NK-92 (cell line): ENCODE data around the gene SUPT4H1.

ENCODE experiments used
- DNase-seq: peaks from one replicate; lab custom pipeline; 2025; ENCODE audit not compliant: unreplicated experiment; lab: John Stamatoyannopoulos, UW

Gene SUPT4H1

DNA sequence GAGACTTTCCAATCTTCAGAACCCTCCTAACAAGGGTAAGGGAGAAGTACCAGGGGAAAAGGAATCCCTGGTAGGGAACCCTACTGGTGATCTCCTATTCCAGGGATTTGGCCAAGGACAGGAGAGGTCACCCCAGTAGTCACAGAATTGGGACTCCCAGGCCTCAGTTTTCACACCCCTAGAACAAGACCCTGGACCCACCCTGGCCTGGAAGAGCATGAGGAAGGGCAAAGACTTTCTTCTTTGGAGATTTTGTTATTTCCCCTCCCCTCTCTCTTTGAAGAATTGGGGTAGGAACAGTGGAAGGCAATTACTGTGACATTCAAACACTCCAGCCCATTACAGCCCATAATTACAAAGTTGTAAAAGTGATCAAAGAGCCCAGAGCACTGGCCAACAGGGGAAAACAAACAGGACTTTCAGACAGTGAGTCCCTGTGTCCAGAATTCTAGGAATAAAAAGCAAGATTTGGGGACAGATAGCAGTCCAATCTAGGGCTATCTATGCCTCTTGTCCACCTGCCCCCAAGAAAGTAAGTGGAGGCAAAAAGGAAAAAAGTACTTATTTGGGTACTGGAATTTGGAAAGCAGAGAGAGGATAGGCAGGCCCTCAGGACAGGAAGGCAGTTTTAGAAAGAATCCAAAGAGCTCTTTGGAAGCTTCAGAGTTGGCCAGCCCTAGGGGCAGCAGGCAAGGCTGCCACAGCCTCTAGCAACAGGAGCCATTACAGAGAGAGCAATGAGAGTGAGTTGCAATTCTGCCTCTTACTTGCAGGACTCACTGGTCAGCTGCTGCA is 13.4 kb upstream of the SUPT4H1 start:
- DNase-seq = no peak

DNA sequence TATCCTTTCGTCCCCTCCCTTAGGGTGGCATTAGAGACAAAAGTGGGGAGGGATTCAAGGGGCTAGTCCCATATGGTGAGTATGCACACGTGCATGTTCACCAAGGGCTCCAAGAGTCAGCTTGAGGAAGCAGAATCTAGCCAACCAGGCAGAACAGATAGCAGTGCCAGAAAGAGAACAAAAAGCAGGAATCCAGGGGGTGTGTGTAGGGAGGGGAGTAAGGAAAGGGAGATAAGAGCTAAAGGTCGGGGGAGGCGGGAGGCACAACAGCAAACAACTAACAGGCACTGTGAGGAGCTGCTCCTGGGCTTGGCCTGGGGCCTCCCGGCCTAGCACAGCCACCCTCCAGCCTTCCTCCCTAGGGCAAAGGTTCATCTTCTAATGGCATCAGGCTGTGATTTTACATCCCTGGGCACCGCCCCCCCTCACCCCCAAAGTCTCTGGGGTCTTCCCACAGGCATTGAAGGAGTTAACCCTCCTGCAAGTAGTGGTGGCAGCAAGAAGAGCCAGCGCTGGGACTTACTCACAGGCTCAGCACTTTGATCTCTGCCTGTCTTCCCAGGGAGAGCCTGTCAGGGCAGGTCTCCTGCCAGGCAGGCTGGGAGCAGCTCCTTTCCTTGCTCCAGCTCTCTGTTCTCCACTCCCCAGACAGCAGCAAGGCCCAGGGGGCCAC is 12.4 kb upstream of the SUPT4H1 start:
- no peak for DNase-seq

DNA sequence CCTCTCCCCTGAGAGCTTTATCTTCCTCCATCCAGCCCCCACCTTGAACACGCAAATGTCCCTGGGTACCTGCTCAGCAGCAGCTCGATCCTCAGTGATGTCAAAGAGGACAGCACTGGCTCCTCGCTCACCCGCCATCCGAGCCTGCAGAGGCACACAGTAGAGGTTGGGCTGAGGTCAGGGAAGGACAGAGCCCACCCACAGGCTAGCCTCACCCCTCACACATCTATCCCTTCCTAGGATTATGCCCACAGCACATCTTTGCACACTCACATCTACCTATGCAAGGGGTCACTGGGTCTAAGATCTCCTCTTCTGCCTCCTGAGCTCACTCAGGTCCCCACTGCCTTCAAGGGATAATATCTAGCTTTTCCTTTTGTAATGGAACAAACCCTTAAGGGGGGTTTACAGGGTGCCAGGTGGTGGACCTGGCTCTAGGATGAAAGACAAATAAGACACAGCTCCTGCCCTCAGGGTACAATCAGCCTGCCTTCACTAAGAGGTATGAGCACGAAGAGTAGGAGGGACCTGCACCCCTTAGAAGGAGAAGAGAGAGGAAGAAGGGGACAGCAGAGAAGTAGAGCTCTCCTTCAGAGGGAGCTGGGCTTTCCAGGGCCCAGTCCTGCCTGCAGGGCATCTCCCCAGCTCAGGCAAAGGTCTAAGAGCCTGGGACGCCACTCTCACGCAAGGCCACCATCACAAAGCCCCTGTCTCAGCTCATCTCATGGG is 11.6 kb upstream of the SUPT4H1 start:
- no peak for DNase-seq

DNA sequence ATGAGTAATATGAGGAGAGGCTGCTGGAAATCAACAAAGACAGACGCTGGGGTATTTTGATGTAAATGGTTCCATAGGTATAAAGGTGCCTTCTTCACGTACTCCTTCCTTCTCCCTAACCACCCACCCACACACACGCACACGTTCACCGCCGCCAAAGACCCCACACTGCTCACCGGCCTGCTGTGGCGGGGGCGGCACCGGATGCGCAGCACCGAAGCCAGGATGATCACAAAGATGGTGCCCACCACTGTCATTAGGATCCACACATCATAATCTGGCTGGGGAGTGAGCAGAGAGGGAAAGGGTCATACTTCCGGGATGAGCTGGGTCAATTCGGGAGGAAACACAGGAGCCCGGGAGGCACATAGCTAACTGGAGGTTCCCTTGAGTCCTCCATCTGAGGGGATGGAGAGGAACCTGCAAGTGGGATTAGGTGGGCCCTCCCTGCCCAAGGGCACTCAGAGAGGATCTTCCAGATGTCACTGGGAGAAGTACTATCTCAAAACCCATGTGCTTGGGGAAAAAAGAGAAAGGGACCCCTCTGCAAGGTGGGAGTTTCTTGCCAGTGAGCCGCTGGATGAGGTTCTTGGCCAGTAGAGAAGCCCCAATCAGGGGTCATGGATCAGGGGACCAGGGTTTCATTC is 10.5 kb upstream of the SUPT4H1 start:
- no peak for DNase-seq

DNA sequence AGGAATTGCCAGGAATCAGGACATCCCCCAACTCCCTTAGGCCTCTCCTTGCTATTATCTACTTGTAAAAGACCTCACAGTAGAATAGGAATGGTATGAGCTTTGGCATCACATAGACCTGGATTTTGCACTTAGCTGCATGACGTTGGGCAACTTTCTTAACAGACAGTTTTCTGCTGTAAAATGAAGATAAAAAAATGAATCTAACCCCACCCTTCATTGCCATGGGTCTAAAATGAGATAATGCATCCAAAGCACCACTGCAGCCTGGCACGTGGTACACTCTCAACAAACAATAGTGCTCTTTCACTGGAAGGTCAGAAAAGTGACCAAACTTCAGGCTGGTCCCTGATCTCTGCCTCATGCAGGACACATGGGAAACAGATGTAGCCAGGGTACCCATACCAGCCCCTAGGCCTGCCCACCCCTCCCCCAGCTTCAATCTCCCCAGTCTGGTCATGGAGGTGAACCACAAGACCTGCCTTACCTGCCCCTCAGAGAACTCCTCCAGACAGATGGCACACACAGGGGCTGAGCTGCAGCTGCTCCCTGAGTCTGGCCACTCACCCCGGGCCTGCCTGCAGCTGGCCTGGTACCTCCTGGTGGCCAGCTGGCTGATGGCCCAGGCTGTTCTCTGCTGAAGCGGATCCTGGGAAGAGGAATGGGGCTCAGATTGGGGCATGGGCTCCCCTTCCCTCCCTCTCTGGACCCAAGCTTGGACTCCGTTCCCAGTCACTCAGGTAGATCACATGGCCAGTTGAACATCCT is 8.5 kb upstream of the SUPT4H1 start:
- no peak for DNase-seq

DNA sequence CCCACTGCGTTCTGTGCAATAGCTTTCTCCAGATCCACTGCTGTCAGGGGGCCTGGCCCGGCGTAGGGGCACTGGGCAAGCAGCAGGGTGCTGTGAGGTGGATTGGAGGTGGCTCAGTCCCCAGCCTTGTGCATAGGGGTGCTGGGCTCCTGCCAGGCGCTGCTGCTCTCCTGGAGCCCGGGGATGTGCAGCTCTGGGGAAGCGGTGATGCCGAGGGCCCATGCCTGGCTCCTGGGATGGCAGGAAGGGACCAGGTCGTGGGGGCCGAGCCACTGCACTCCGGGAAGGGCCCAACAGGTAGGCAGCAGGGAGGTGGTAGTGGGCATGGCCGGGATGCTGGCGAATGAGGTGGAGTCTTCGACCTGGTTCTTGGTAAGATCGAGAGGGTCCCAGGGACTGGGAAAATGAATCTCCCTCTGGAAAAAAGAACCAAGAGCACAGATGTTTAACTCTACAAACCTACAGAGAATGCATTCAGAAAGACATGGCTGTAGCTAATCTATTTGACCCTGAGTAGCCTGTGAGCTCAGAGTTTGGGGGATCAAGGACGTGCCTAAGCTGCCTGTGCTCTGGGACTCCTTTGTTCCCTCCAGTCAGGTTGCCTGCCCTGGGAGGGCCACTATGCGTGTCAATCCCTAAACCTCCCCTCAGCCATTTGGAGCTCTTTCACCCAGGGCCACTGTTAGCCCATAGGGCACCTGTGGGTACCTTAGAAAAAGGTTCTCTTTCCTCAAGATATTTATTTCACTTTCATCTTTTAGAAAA is 6.6 kb upstream of the SUPT4H1 start:
- no peak for DNase-seq

DNA sequence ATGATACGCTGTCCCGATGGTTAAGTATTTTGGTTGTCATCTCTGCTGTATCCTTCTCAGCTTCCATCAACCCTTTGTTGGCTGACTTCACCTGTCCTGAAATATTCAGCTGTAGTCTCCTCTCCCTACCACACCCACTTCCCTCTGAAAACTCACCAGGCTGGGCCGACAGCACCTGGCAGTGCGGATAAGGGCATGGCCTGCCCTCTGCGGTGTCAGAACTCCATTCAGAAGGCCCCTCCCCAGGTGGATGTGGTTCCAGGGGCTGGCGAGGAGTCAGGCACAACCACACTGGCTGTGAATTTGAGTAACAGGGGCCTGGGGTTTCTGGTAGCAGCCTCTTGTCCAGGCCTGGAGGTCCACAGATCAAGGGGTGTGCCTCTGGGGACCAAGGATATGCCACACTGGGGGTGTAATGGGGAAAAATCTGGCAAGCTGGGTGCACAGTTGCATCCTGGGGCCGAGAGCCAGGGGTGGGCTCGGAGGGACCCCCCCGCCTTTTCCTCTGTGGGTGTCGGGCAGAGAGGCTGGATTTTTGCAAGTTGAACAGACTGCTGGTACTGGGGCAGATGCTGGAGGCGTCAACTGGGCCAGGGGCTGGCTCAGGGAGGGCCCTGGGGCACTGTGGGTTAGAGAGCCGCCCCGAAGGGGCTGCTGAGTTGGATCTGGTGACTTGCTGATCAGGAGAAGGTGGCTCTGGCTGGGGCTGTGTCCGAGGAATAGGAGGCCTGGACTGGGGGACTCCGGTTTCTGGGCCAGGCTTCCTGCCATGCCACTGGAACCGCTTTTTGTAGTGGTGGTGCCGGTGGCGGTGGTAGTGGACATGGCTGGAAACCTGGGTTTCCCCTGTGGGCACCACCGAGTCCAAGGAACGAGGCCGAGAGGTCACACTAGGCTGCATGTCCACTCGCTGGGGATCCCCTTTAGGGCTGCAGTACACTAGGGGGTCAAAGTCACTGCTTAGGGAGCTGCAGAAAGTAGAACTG is 5.6 kb upstream of the SUPT4H1 start:
- DNase-seq = no peak

DNA sequence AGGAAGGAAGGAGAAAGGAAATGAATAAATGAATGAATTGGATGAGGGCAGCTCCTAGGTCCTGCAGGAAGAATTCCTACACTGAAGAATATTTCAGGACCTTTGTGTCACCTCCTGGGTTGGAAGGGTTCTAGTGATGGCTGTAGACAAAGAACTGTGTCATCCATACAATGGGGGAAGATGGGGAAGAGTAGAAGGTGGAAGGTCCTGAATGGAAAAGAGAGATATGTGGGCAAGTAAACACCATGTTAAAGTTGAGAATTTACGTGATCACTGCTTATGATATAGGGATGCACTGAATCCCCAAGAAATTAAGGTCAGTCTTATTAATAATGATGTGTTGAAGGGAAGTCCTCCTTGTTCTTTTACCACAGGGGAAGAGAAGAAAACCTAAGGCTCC is 4.2 kb upstream of the SUPT4H1 start:
- DNase-seq = no peak

DNA sequence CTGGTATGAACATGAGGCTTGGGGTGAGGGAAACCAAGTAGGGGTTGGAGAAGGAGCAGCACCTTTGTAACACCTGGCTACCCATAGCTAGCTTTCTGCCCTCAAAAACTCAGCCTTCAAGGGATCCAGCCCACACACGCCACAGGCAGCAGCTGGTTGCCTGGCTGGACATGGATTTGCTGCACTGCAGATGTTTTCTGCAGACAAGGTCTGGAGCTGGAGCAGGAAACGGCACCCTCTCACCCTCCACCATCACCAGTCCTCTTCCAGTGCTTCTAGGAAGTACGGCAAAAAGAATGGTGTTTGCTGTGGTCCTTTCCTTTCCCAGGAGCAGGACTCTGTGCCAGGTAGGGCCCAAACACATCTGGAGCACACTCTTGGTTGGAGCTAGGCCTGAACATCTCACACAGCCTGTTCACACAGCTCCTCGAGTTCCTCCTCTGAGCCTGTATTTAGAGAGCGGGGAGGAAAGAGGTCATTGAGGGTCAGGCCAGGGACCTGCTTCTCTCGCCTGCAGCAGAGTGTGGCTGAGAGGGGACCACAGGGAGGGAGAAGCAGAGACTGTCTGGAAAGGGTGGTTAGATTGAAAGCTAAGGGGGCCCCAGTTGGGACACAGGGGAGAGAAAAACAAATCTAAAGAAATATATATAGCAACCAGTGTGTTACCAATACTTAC is 2.7 kb upstream of the SUPT4H1 start:
- DNase-seq = no peak

DNA sequence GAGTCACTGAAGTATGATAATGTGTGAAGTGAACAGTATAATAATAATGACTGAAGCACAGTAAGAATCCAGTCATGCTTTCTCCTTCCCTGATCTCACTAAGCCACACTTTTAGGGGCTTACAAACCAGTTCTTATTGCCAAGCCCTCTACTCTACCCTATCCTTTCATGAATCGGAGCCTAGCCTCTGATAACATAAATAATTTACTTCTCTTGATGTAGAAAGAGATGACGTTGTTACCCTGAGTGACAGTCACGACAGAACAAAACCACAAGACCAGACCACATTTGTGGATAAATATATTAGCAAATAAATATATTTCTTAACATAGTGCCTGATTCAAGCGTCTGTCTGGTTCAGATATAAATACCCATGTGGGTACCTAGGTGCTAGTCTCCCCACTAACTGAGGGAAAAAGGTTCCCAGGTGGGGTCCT is 1.4 kb upstream of the SUPT4H1 start:
- DNase-seq = no peak

DNA sequence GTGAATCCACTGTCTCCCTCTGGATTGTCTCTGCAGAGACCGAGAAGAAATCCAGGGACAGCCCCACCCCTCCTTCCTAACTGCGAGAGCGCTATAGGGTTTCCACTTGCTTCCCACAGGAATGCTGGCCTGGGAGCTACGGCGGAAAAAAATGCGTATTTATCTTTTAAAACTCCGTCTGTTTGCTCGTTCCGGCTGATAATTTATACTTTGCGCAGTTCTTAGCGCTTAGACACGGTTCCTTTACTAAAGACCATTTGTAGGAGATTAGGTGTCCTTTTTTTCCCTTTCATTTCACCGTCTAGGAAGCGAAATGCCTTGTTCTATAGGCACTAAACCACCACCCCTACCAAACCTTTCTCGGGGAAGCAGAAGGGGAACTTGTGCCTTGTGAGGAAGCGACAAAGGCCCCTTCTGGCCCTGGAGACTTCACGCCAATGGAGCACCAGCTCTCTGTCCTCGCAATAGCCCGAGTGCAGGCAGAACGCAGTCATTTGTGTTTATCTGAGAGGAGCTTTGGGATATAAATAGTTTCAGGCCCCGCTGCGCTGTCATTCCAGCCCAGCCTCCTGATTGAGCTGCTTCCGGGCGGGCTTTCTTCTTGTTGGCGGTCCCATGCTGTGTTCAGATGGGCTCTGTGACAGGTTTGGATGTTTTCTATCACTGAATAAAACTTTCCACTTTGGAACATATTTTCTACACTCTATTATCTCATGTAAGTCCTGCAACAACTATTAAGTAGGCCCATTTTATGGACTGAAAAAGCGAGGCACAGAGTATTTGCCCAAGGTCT is 791 bp upstream of the SUPT4H1 start:
- DNase-seq = no peak

DNA sequence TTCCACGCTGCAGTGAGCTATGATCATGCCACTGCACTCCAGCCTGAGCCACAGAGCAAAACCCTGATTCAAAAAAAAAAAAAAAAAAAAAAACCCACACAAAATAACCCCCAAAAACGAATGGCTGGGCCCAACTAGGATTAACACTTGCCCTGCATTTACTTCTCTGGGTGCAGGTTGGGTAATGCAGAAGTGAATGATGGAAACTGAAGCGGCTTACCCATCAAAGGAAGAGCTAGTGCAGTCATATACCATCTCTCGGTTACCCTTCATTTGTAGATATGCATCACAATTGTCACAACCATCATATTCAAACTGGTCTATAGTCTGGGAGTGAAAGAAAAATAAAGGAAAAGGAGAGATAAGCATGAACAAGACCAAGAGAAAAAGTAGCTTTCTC is 819 bp downstream of the SUPT4H1 start:
- DNase-seq = no peak

DNA sequence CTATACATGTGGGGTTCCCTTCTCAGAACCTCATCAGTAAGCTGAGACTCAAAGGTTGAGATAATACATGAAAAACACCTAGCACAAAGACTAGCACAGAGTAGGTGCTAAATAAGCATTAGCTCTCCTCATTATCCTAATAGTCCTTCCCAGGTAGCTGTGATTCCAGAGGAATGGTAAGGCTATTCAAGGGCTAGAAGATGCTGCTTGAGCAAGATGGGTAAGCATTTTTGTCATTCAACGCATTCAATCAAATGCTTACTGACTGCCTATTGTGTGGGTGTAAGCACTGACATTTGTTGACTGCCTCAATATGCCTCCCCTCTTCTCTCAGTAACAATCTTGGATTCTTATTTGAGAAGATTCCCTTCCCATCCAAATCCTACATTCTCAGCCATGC is 4.0 kb downstream of the SUPT4H1 start:
- DNase-seq = no peak

DNA sequence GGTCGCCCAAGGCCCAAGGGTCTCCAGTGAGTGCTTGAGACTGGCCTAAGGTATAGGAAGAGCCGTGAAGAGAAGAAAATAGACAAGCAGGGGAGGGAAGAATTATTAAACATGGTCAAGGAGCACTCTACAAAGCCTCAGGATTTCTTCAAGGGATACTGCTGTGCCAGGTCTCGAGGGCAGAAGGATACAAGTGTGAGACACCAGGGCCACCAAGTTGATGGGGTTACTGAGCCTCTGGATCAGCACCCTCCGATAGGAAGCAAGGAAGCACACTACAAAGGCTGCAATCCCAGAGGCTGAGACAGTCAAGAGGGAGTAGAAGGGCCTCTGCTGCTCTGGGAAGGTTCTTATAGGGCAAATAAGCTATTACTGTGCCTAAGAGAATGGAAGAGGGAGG is 6.5 kb downstream of the SUPT4H1 start:
- no peak for DNase-seq

DNA sequence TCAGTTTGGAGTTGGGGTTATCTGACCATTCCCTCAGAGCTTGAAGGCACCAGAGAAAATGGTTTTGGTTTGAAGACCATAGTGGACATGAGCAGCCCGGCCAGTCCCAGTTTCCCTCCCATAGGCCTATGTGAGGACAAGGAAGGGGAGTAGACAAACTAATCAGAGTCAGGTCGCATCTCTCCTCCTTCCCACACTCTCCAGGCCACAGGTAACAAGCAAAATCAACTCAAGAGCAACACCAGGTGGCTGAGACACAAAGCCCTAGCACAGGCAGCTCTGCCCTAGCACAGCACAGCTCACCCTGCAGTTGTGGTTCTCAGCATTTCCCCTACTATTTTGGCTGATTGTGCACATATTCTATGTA is 7.2 kb downstream of the SUPT4H1 start:
- no peak for DNase-seq

DNA sequence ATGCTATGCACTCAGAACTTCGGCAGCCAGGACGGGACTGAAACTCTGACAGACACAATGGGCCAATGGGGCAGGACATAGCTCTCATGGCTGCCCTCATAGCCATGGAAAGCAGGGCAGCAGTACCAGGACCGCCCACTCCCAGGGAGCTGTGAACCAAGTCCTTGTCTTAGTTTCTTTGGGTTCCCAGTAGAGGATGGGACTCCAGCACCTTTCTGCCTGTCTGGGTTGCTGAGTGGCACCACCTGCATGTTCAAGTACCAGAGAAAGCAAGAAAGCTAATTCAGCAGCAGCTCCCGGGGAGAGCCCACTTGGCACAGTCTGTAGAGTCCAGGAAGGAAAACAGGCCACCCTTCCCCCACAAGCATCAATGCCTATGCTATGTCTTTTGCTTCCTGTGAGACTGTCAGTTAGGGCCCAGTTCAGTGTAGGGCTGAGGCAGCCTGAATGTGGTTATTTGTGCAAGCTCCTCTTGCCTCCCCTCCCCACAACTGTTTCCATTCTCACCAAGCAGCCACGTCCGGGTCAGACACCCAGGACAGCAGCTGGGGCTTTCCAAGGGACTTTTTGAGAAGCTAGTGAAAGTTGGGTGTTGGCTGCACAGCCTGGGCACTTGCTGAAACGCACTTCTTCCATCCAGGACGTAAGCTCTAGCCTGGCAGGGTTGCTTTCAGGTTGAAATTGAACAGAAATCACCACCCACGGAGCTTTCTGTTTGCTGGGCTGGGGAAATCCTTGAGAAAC is 7.8 kb downstream of the SUPT4H1 start:
- peak; percentile 29 for DNase-seq

DNA sequence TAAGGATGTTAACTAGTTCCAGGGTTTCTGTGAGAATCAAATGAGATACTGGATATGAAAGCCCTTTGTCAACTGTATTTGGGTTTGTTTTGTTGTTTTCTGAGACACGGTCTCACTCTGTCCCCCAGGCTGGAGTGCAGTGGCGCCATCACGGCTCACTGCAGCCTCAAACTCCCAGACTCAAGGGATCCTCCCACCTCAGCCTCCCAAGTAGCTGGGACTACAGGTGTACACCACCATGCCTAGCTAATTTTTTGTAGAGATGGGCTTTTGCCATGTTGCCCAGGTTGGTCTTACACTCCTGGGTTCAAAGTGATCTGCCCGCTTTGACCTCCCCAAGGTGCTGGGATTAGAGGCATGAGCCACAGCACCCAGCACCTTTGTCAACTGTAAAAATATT is 8.9 kb downstream of the SUPT4H1 start:
- no peak for DNase-seq
